BE2C (cell line): Measurements from ENCODE around the gene BST2.

ENCODE experiments used
- DNase-seq: peaks from one replicate; pipeline ENCODE4 v3.0.0-alpha.2; 2020
- H3K27me3 ChIP-seq: fragments of 250-450 bp; sonication (Bioruptor Pico); 2 replicates; pipeline ENCODE4 v1.5.1; 2020; ENCODE audit warnings: mild to moderate bottlenecking
- H3K36me3 ChIP-seq: fragments of 250-450 bp; sonication (Bioruptor Pico); 2 replicates; pipeline ENCODE4 v1.5.1; 2020; ENCODE audit warnings: mild to moderate bottlenecking
- H3K4me1 ChIP-seq: fragments of 250-450 bp; sonication (Bioruptor Pico); 2 replicates; pipeline ENCODE4 v1.5.1; 2020
- H3K4me3 ChIP-seq: 2 replicates; pipeline ENCODE4 v1.5.1; 2011; ENCODE audit warnings: low read depth, low read length
- H3K9me3 ChIP-seq: fragments of 250-450 bp; sonication (Bioruptor Pico); 2 replicates; pipeline ENCODE4 v1.5.1; 2020
- CTCF ChIP-seq: IDR thresholded peaks from 2 replicates; pipeline ENCODE4 v1.5.1; 2012; ENCODE audit warnings: mild to moderate bottlenecking, low read depth, low read length

BST2 gene

DNA sequence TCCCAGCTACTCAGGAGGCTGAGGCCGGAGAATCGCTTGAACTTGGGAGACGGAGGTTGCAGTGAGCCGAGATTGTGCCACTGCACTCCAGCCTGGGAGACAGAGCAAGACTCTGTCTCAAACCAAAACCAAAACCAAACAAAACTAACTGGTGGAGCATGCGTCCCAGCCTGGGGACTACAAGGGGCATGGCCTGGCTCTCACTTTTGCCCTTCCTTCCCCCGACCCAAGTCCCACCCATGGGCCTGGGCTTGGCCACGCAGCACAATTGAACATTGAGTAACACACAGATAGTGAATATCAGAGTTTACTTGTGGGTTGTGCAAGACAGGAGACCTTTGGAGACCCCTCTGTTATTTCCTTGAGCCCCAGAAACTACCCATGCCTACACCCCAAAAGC lies 29.8 kb upstream of the BST2 start:
- no peak for DNase-seq
- peaks cover 6% of the 10 kb centered on the region; the same call in 1 of the 2 replicates for H3K27me3 ChIP-seq
- TF ChIP-seq CTCF = no peak
- H3K36me3 ChIP-seq = no peaks in the 10 kb centered on the region
- no peaks in the 10 kb centered on the region for H3K4me1 ChIP-seq
- no peak overlapping the region for H3K4me3 ChIP-seq
- no peaks in the 10 kb centered on the region for H3K9me3 ChIP-seq

- no peak for TF ChIP-seq CTCF
- H3K27me3 ChIP-seq = no peaks in the 10 kb centered on the region
- DNase-seq = no peak
- H3K4me3 ChIP-seq = no peak overlapping the region
- no peaks in the 10 kb centered on the region for H3K4me1 ChIP-seq
- H3K36me3 ChIP-seq = no peaks in the 10 kb centered on the region
- no peaks in the 10 kb centered on the region for H3K9me3 ChIP-seq
Measured at GRCh38 chr19:17431417-17431816, 26.0 kb upstream of the BST2 start.

- Histone ChIP-seq H3K4me1 (0 out of 2 replicates have a peak, but pooled peaks cover under 1% of the 10 kb centered on the region), H3K27me3 (no peaks in the 10 kb centered on the region), H3K4me3 (no peak overlapping the region), H3K9me3 (no peaks in the 10 kb centered on the region), H3K36me3 (no peaks in the 10 kb centered on the region)
- no peak for TF ChIP-seq CTCF
- no peak for DNase-seq
Measured at GRCh38 chr19:17429641-17430113, 24.2 kb upstream of the BST2 start.

DNA sequence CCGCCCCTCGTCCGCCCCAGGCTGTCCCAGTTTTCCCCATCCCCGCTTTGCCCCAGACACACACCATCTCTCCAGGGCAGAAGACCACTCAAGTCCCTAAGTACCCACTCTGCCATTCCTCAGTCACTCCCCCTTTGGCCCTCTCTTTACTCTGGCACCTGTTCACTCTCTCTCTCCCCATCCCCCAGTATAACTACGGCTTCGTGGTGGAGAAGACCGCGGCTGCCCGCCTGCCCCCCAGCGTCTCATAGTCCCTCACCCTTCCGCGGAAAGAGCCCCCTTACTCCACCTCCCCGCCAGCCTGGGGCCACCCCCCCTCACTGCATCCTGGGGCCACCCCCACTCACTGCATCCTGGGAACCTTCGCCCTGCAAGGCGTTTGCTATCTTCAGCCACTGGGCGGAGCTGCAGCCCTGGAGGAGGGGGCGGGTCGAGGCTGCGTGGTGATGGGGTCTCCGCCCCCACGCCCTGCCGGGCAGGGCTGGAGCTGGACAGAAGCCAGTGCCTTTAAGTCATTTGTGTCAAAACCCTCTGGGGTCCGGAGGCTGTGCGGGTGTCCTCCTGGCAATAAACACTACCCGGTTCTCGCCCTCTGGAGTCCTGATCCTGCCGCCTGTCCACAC lies 19.4 kb upstream of the BST2 start:
- H3K4me1 ChIP-seq = 0 out of 2 replicates have a peak, but pooled peaks cover 2% of the 10 kb centered on the region

GRCh38 chr19:17423429-17424208 lies 18.2 kb upstream of the BST2 start:
- TF ChIP-seq CTCF = no peak

More for the DNA sequence above, 19.4 kb upstream of the BST2 start:
- peak; percentile 69 for TF ChIP-seq CTCF
- H3K4me3 ChIP-seq = peak overlapping the region; percentile 19; the same call in 1 of the 2 replicates
- H3K9me3 ChIP-seq = no peaks in the 10 kb centered on the region
- no peaks in the 10 kb centered on the region for H3K27me3 ChIP-seq
- peak; percentile 85 for DNase-seq
- H3K36me3 ChIP-seq = peaks cover 3% of the 10 kb centered on the region; the same call in 1 of the 2 replicates

DNA sequence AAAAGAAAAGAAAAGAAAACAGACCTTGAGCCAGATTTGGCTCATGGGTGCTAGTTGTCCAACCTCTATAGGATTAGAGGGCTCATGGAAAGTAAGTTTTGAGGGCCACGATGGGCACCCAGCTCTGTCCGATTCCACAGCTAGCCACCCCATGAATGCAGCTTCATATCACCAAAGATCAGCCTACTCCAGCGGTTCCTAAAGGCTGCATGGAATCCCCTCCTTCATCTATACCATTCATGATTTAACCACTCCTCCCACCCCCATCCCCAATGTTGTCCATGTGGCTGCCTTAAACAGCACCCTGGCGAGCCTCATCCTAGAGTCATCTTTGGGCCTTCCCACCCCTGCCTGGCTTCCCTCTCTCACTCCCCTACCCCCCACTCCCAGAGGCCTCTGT lies 16.5 kb upstream of the BST2 start:
- H3K36me3 ChIP-seq = peaks cover 3% of the 10 kb centered on the region; the same call in 1 of the 2 replicates
- H3K27me3 ChIP-seq = no peaks in the 10 kb centered on the region
- TF ChIP-seq CTCF = no peak
- DNase-seq = no peak
- H3K4me1 ChIP-seq = peaks cover 2% of the 10 kb centered on the region; the same call in 1 of the 2 replicates
- no peaks in the 10 kb centered on the region for H3K9me3 ChIP-seq
- no peak overlapping the region for H3K4me3 ChIP-seq

More at GRCh38 chr19:17423429-17424208, 18.2 kb upstream of the BST2 start:
- H3K4me1 ChIP-seq = peaks cover 2% of the 10 kb centered on the region; the same call in 1 of the 2 replicates
- H3K4me3 ChIP-seq = no peak overlapping the region
- H3K9me3 ChIP-seq = no peaks in the 10 kb centered on the region
- H3K36me3 ChIP-seq = peaks cover 3% of the 10 kb centered on the region; the same call in 1 of the 2 replicates
- DNase-seq = no peak
- no peaks in the 10 kb centered on the region for H3K27me3 ChIP-seq
